Activated CD8-positive, alpha-beta T cell treated with anti-CD3 and anti-CD28 coated beads for 36 hours (primary cell): ENCODE measurements around the gene INO80C. TPM values are rescaled to one million over a fixed set of nuclear protein-coding genes. Genes with fewer than 3 reads are reported as not detected.

Experiments used
- ATAC-seq: fragments of 200-7000 bp; cut with Tn5 transposase; one replicate; pipeline ENCODE4 v1.10.0; 2021; ENCODE audit warnings: mild to moderate bottlenecking, moderate library complexity
- CTCF ChIA-PET: fragments of 350-600 bp; sonication (Branson Sonifier 250); formaldehyde crosslinking; loops from one replicate; lab custom pipeline; 2021; ENCODE audit warnings: antibody characterized with exemption; lab: Charles Lee
- POLR2A ChIA-PET: fragments of 350-600 bp; sonication (Branson Sonifier 250); formaldehyde crosslinking; loops from one replicate; lab custom pipeline; 2021; ENCODE audit warnings: antibody characterized with exemption; lab: Charles Lee
- DNase-seq: peaks from one replicate; pipeline ENCODE4 v3.0.0-alpha.2; 2020
- H3K27ac Mint-ChIP-seq: one replicate; pipeline ENCODE4 v1.8.0; 2021; ENCODE audit warnings: mild to moderate bottlenecking, mixed read lengths
- H3K27me3 Mint-ChIP-seq: one replicate; pipeline ENCODE4 v1.8.0; 2021; ENCODE audit warnings: mixed read lengths
- H3K36me3 Mint-ChIP-seq: one replicate; pipeline ENCODE4 v1.8.0; 2021; ENCODE audit warnings: low read depth, mixed read lengths
- H3K4me1 Mint-ChIP-seq: one replicate; pipeline ENCODE4 v1.8.0; 2021; ENCODE audit warnings: low read depth, mixed read lengths
- H3K4me3 Mint-ChIP-seq: one replicate; pipeline ENCODE4 v1.8.0; 2021; ENCODE audit warnings: mild to moderate bottlenecking, moderate library complexity, mixed read lengths
- H3K9me3 Mint-ChIP-seq: one replicate; pipeline ENCODE4 v1.8.0; 2021; ENCODE audit warnings: mixed read lengths
- intact Hi-C: fragments of 100-400 bp; cut with micrococcal nuclease; formaldehyde crosslinking; loops from one replicate; pipeline ENCODE4 v1.10.0; 2022
- total RNA-seq, 2 experiments: library from RNA; stranded (reverse); gene quantifications; one replicate each; pipeline ENCODE4 v1.2.3, GENCODE V29; 2021
- TF ChIP-seq, protein P1 (sequence below): fragments of 200-600 bp; IDR thresholded peaks from one replicate; pipeline ENCODE4 v1.8.0; 2022; ENCODE audit warnings: antibody characterized with exemption, mild to moderate bottlenecking

INO80C gene
- total RNA-seq, 2 experiments from 2014 or later, result 23.3 to 25.9 TPM

DNA sequence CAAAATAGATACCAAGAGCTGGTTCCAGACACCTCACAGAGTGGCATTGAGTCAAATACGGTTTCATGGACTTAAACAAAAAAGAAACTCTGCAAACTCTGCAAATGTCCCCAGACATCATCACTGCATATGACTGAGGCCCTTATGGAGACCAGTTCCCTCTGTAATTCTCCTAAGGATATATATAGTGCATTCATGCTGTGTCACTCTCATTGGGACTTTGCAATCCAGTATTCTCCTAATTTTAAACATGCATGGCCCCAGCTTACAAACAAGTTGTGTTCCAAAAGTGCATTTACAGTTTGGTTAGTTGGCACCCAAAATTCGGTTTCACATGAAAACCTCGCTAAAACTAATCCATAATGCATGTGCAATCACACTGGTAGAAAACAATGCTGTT lies 18.6 kb upstream of the INO80C start:
- ATAC-seq (no peak), DNase-seq (no peak)
- Mint-ChIP-seq H3K27ac (no peak overlapping the region), H3K9me3 (no peaks in the 10 kb centered on the region), H3K36me3 (no peaks in the 10 kb centered on the region), H3K4me3 (no peak overlapping the region), H3K4me1 (peaks cover 3% of the 10 kb centered on the region), H3K27me3 (no peaks in the 10 kb centered on the region)
- intact Hi-C loops, result no loop called here
- CTCF ChIA-PET, result interaction anchor here (0.9 kb wide), 1 partner anchor 457 kb away, joined by 3 read pairs; no protein-coding TSS in a partner anchor
- TF ChIP-seq, protein P1, sequence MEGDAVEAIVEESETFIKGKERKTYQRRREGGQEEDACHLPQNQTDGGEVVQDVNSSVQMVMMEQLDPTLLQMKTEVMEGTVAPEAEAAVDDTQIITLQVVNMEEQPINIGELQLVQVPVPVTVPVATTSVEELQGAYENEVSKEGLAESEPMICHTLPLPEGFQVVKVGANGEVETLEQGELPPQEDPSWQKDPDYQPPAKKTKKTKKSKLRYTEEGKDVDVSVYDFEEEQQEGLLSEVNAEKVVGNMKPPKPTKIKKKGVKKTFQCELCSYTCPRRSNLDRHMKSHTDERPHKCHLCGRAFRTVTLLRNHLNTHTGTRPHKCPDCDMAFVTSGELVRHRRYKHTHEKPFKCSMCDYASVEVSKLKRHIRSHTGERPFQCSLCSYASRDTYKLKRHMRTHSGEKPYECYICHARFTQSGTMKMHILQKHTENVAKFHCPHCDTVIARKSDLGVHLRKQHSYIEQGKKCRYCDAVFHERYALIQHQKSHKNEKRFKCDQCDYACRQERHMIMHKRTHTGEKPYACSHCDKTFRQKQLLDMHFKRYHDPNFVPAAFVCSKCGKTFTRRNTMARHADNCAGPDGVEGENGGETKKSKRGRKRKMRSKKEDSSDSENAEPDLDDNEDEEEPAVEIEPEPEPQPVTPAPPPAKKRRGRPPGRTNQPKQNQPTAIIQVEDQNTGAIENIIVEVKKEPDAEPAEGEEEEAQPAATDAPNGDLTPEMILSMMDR, result no peak
- POLR2A ChIA-PET, result no interaction called here

DNA sequence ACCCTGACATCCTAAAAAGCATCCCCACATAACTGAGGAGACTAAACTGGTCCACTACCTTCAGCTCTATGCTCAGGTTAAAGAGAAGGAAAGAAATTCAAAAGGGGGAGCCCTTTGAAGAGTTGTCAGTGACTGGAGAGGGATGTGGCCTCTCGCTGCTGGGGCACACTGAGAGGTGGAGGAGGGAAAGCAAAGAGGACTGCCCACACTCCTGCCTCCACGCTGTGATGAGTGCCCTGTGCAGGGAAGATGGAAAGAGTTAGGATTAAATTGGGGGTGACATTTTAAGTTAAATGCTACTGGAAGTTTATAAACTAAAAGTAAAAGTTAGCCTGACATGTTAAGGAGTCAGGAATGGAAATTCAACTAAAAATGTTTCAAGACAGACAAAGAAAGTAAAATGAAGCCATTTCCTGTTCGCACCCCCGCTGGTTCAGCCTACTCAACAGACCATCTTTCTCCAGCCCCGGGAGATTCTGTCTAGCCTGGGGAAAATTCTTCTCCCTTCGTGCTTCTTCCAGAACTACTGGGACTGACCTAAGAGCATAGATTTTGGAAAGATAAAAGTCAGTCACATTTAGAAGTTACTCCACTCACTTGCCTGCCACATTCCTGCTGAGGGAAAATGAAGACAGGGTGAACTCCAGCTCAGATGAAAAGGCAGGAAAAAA lies 17.8 kb upstream of the INO80C start:
- DNase-seq (no peak), ATAC-seq (no peak)
- no peak overlapping the region for H3K4me3 Mint-ChIP-seq
- intact Hi-C loops, result no loop called here
- no peaks in the 10 kb centered on the region for H3K36me3 Mint-ChIP-seq
- ChIA-PET POLR2A (interaction anchor here (0.7 kb wide), 1 partner anchor 10 kb away, joined by 3 read pairs; no protein-coding TSS in a partner anchor), CTCF (interaction anchor here (0.9 kb wide), 1 partner anchor 456 kb away, joined by 3 read pairs; no protein-coding TSS in a partner anchor)
- H3K9me3 Mint-ChIP-seq, result no peaks in the 10 kb centered on the region
- TF ChIP-seq, protein P1, result no peak
- H3K27ac Mint-ChIP-seq, result no peak overlapping the region
- no peaks in the 10 kb centered on the region for H3K27me3 Mint-ChIP-seq
- H3K4me1 Mint-ChIP-seq, result peaks cover 3% of the 10 kb centered on the region

DNA sequence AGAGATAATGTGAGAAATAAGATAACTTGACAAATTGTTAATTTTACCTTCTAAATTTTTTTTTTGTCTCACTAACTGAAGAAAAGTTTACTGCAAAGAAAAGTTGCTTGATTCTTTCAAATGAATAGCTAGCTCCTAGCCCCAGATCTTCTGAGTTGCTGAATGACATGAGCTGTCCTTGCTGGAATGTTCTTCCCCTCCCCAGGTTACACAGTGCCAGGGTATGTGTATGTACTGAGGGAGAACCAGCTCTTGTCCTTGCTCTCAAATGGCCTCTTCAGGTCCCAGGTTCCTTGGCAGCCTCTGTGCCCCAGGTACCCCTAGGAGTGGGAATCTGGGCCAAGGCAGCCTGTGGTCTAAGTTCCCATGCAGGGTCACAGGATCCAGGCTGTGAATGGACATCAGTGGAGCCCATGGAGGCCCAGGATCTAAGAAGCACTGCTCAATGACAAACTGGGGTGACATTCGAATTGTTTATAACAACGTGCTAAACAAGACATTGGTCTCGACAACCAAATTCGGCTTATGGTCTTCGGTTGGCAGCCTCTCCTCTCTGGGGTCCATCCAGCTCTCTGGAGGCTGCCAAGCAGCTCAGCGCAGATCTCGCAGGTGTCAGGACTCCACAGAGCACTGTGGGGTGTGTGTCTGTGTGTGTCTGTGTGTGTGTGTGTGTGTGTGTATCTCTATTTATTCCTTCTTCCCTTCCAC lies 17.1 kb upstream of the INO80C start:
- ChIA-PET POLR2A (interaction anchor here (0.7 kb wide), 1 partner anchor 9 kb away, joined by 3 read pairs; no protein-coding TSS in a partner anchor), CTCF (interaction anchor here (0.9 kb wide), 1 partner anchor 455 kb away, joined by 3 read pairs; no protein-coding TSS in a partner anchor)
- intact Hi-C loops, result no loop called here
- ATAC-seq (no peak), DNase-seq (no peak)
- peaks cover 3% of the 10 kb centered on the region for H3K4me1 Mint-ChIP-seq
- no peak overlapping the region for H3K4me3 Mint-ChIP-seq
- TF ChIP-seq, protein P1, result no peak
- H3K9me3 Mint-ChIP-seq, result no peaks in the 10 kb centered on the region
- no peaks in the 10 kb centered on the region for H3K27me3 Mint-ChIP-seq
- H3K36me3 Mint-ChIP-seq, result no peaks in the 10 kb centered on the region
- no peak overlapping the region for H3K27ac Mint-ChIP-seq

DNA sequence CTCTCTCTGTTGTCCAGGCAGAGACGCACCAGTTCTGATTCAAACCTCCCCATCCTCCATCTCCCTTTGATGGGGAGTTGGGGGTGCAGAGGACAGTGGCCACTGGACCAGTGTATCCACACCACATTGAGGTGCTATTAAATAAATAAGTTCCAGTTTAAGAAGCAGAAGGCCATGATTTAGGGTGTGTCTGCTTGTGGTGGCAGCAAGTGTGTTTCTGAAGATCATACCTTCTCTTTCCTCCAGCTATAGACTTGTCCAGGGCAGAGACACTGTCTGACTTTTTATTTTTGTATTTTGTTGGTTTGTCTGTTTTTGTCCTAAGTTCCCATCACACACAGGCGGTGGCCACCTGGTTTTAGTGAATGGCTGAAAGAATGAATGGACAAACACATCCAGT lies 16.5 kb upstream of the INO80C start:
- Mint-ChIP-seq H3K27ac (no peak overlapping the region), H3K9me3 (no peaks in the 10 kb centered on the region), H3K27me3 (no peaks in the 10 kb centered on the region), H3K4me1 (peaks cover 3% of the 10 kb centered on the region), H3K36me3 (no peaks in the 10 kb centered on the region), H3K4me3 (no peak overlapping the region)
- TF ChIP-seq, protein P1, result no peak
- no peak for ATAC-seq
- DNase-seq, result no peak
- ChIA-PET POLR2A (no interaction called here), CTCF (no interaction called here)
- intact Hi-C loops, result no loop called here
